ENCODE measurements around the gene ASIC4.
A peak's percentile ranks its signal among the peaks of the same experiment; 100 is the strongest.

ASIC4 gene

GRCh38 chr2:219514196-219514761, at the start of gene ASIC4:
TSS of gene ASIC4 (plus strand) at chr2:219514482. CDS start at chr2:219514725, 243 bp downstream.
- no peak for DNase-seq (ENCODE audit: low read depth in 2 of 2)

- no peak for DNase-seq (ENCODE audit: low read depth in 2 of 2)
Observed at GRCh38 chr2:219465659-219466561, 48.4 kb upstream of the ASIC4 start.

- DNase-seq (ENCODE audit: low read depth in 2 of 2), result no peak
Observed at GRCh38 chr2:219466816-219467735, 47.2 kb upstream of the ASIC4 start.

- DNase-seq (ENCODE audit: low read depth in 2 of 2), result no peak
Observed at GRCh38 chr2:219467736-219468075, 46.6 kb upstream of the ASIC4 start.

GRCh38 chr2:219468410-219469185, 45.7 kb upstream of the ASIC4 start:
- DNase-seq (ENCODE audit: low read depth in 2 of 2), result no peak

GRCh38 chr2:219469186-219469724, 45.0 kb upstream of the ASIC4 start:
- DNase-seq (ENCODE audit: low read depth in 2 of 2), result no peak

GRCh38 chr2:219470429-219470828, 43.9 kb upstream of the ASIC4 start:
- DNase-seq (ENCODE audit: low read depth in 2 of 2), result no peak

- no peak for DNase-seq (ENCODE audit: low read depth in 2 of 2)
Observed at GRCh38 chr2:219471476-219472371, 42.6 kb upstream of the ASIC4 start.

- no peak for DNase-seq (ENCODE audit: low read depth in 2 of 2)
Observed at GRCh38 chr2:219472629-219473187, 41.6 kb upstream of the ASIC4 start.

GRCh38 chr2:219473511-219473910, 40.8 kb upstream of the ASIC4 start:
- no peak for DNase-seq (ENCODE audit: low read depth in 2 of 2)

- no peak for DNase-seq (ENCODE audit: low read depth in 2 of 2)
Observed at GRCh38 chr2:219474285-219475060, 39.8 kb upstream of the ASIC4 start.

- DNase-seq (ENCODE audit: low read depth in 2 of 2), result no peak
Observed at GRCh38 chr2:219475278-219475677, 39.0 kb upstream of the ASIC4 start.

GRCh38 chr2:219475697-219476651, 38.3 kb upstream of the ASIC4 start:
- peak; percentile 29 to 65 for DNase-seq (ENCODE audit: low read depth in 2 of 2)

GRCh38 chr2:219476652-219477151, 37.6 kb upstream of the ASIC4 start:
- DNase-seq (ENCODE audit: low read depth in 2 of 2), result no peak

GRCh38 chr2:219477179-219477578, 37.1 kb upstream of the ASIC4 start:
- DNase-seq (ENCODE audit: low read depth in 2 of 2), result no peak

- DNase-seq (ENCODE audit: low read depth in 2 of 2), result no peak
Observed at GRCh38 chr2:219477815-219478214, 36.5 kb upstream of the ASIC4 start.

- no peak for DNase-seq (ENCODE audit: low read depth in 2 of 2)
Observed at GRCh38 chr2:219478916-219479315, 35.4 kb upstream of the ASIC4 start.

GRCh38 chr2:219480004-219480403, 34.3 kb upstream of the ASIC4 start:
- no peak for DNase-seq (ENCODE audit: low read depth in 2 of 2)

Measured in stimulated activated CD4-positive, alpha-beta T cell treated with anti-CD3 and anti-CD28 coated beads, Interleukin-15, amount 100 ng/mL, for 48 hours (primary cell).